Muscle of leg (tissue), 16 donors: ENCODE results near the gene PTCD2. TPM values are rescaled to one million over a fixed set of nuclear protein-coding genes. Genes with fewer than 3 reads are reported as not detected.
A peak's percentile ranks its signal among the peaks of the same experiment; 100 is the strongest.

Experiments used
- DNase-seq: peaks from one replicate; pipeline ENCODE4 v3.0.0; 2013
- H3K27ac ChIP-seq: one replicate; pipeline ENCODE4 v1.5.1; 2013; ENCODE audit warnings: mild to moderate bottlenecking, low read length, control low read depth
- H3K27me3 ChIP-seq: one replicate; pipeline ENCODE4 v1.6.1; 2013; ENCODE audit warnings: low read length; ENCODE audit not compliant: control insufficient read depth, insufficient read depth
- H3K36me3 ChIP-seq: one replicate; pipeline ENCODE4 v1.6.1; 2013; ENCODE audit warnings: low read length; ENCODE audit not compliant: control insufficient read depth, insufficient read depth
- H3K4me1 ChIP-seq: one replicate; pipeline ENCODE4 v1.6.1; 2013; ENCODE audit warnings: low read length; ENCODE audit not compliant: control insufficient read depth, insufficient read depth
- H3K4me3 ChIP-seq: one replicate; pipeline ENCODE4 v1.5.1; 2013; ENCODE audit warnings: low read length, control low read depth
- H3K9me3 ChIP-seq: replicated peaks from 2 replicates; pipeline ENCODE4 v1.6.1; 2013; ENCODE audit warnings: low read depth, low read length; ENCODE audit not compliant: control insufficient read depth
- WGBS: methylation state at CpG from one replicate; pipeline ENCODE4 v1.1.5; 2013; ENCODE audit warnings: missing lambda C conversion rate; ENCODE audit not compliant: insufficient coverage; 5-methylcytosine and 5-hydroxymethylcytosine counted together
- long read RNA-seq, 11 donors: transcript quantifications; one replicate each; lab custom pipeline, GENCODE V29; 2026
- polyA plus RNA-seq, 8 donors: library from polyadenylated mRNA; unstranded; fragments of 120-200 nt; gene quantifications; one replicate each; pipeline versions ENCODE4 v1.2.1 to v1.2.3, GENCODE V29; 2013; ENCODE audit warnings: inconsistent platforms in 1 of 8, low replicate concordance in 1 of 8; ENCODE audit not compliant: insufficient read length in 8 of 8, insufficient read depth in 1 of 8
- total RNA-seq: library from RNA; stranded (reverse); fragments of 120-200 nt; gene quantifications from one replicate; pipeline ENCODE4 v1.2.4, GENCODE V29; 2013

Gene PTCD2
- total RNA-seq (8.8 TPM), polyA plus RNA-seq (1 to 10 TPM; 6.2 to 8.7 (median 7.4) TPM)
- long read RNA-seq, donor 1: 0 reads
- long read RNA-seq, donor 2: 0 reads
- long read RNA-seq, donor 3, full-length matches to known transcripts: 2 of 2 reads
- long read RNA-seq, donor 3, partial matches to known transcripts: 0 of 2 reads
- long read RNA-seq, donor 3, other reads (novel, unspliced or antisense): 0 of 2 reads
- long read RNA-seq, donor 4, full-length matches to known transcripts: 2 of 2 reads
- long read RNA-seq, donor 4, partial matches to known transcripts: 0 of 2 reads
- long read RNA-seq, donor 4, other reads (novel, unspliced or antisense): 0 of 2 reads
- long read RNA-seq, donor 5, full-length matches to known transcripts: 3 of 3 reads
- long read RNA-seq, donor 5, partial matches to known transcripts: 0 of 3 reads
- long read RNA-seq, donor 5, other reads (novel, unspliced or antisense): 0 of 3 reads
- long read RNA-seq, donor 6, full-length matches to known transcripts: 8 of 8 reads
- long read RNA-seq, donor 6, partial matches to known transcripts: 0 of 8 reads
- long read RNA-seq, donor 6, other reads (novel, unspliced or antisense): 0 of 8 reads
- long read RNA-seq, donor 7, full-length matches to known transcripts: 3 of 9 reads
- long read RNA-seq, donor 7, partial matches to known transcripts: 6 of 9 reads
- long read RNA-seq, donor 7, other reads (novel, unspliced or antisense): 0 of 9 reads
- long read RNA-seq, donor 8, partial matches to known transcripts: 0 of 1 reads
- long read RNA-seq, donor 8, other reads (novel, unspliced or antisense): 0 of 1 reads
- long read RNA-seq, donor 9, full-length matches to known transcripts: 3 of 3 reads
- long read RNA-seq, donor 9, partial matches to known transcripts: 0 of 3 reads
- long read RNA-seq, donor 9, other reads (novel, unspliced or antisense): 0 of 3 reads
- long read RNA-seq, donor 10, full-length matches to known transcripts: 4 of 4 reads
- long read RNA-seq, donor 10, partial matches to known transcripts: 0 of 4 reads
- long read RNA-seq, donor 10, other reads (novel, unspliced or antisense): 0 of 4 reads
- long read RNA-seq, donor 11, full-length matches to known transcripts: 5 of 5 reads
- long read RNA-seq, donor 11, partial matches to known transcripts: 0 of 5 reads
- long read RNA-seq, donor 11, other reads (novel, unspliced or antisense): 0 of 5 reads

GRCh38 chr5:72319976-72320752 lies at the start of gene PTCD2, which contains the start of gene MRPS27:
TSS of gene PTCD2 (plus strand) at chr5:72320373. CDS start at chr5:72320383, 10 bp downstream.
TSS of gene MRPS27 (minus strand) at chr5:72320240. CDS start at chr5:72320221, 19 bp downstream.
- WGBS: under 1% methylated on average over 39 of the region's 40 CpGs
- no peaks in the 10 kb centered on the region for H3K9me3 ChIP-seq
- H3K4me3 ChIP-seq: peak within 1 kb of the TSS; percentile 87
- peaks cover 8% of the 10 kb centered on the region for H3K36me3 ChIP-seq
- peak; percentile 99 for DNase-seq
- H3K27ac ChIP-seq: peak within 1 kb of the TSS; percentile 86
- no peaks in the 10 kb centered on the region for H3K4me1 ChIP-seq
- H3K27me3 ChIP-seq: no peaks in the 10 kb centered on the region

GRCh38 chr5:72271702-72272101 lies 48.5 kb upstream of the PTCD2 start:
- no peaks in the 10 kb centered on the region for H3K4me1 ChIP-seq
- H3K27ac ChIP-seq: no peak overlapping the region
- H3K9me3 ChIP-seq: peaks cover 6% of the 10 kb centered on the region
- H3K36me3 ChIP-seq: no peaks in the 10 kb centered on the region
- no peaks in the 10 kb centered on the region for H3K27me3 ChIP-seq
- no peak overlapping the region for H3K4me3 ChIP-seq
- DNase-seq: peak; percentile 36
- 56% methylated on average over 1 of the region's 3 CpGs for WGBS

- DNase-seq: no peak
- no peak overlapping the region for H3K4me3 ChIP-seq
- no peaks in the 10 kb centered on the region for H3K36me3 ChIP-seq
- H3K9me3 ChIP-seq: peaks cover 6% of the 10 kb centered on the region
- no peaks in the 10 kb centered on the region for H3K4me1 ChIP-seq
- WGBS: no CpG with 5 or more reads among the region's 4 CpGs
- no peaks in the 10 kb centered on the region for H3K27me3 ChIP-seq
- H3K27ac ChIP-seq: no peak overlapping the region
Measured at GRCh38 chr5:72272398-72272797, 47.8 kb upstream of the PTCD2 start.

DNA sequence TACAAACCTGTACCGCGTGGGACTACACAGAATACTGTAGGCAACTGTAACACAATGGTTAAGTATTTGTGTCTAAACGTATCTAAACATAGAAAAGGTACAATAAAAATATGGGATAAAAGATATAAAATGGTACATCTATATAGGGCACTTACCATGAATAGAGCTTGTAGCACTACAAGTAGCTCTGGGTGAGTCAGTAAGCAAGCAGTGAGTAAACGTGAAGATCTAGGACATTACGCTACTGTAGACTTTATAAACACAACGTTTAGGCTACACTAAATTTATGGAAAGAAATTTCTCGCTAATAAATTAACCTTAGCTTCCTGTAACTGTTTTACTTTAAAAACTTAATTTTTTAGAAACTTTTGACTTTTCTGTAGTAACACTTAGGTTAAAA lies 46.6 kb upstream of the PTCD2 start:
- Histone ChIP-seq H3K36me3 (no peaks in the 10 kb centered on the region), H3K27me3 (no peaks in the 10 kb centered on the region), H3K9me3 (peaks cover 7% of the 10 kb centered on the region), H3K27ac (no peak overlapping the region), H3K4me3 (no peak overlapping the region), H3K4me1 (no peaks in the 10 kb centered on the region)
- no CpG with 5 or more reads among the region's 7 CpGs for WGBS
- DNase-seq: no peak

DNA sequence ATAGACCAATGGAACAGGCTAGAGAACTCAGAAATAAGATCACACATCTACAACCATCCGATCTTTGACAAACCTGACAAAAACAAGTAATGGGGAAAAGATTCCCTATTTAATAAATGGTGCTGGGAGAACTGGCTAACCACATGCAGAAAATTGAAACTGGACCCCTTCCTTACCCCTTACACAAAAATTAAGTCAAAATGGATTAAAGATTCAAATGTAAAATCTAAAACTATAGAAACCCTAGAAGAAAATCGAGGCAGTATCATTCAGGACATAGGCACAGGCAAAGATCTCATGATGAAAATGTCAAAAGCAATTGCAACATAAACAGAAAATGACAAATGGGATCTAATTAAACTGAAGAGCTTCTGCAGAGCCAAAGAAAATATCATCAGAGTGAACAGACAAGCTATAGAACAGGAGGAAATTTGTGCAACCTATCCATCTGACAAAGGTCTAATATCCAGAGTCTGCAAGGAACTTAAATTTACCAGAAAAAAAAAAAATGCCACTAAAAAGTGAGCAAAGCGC lies 43.9 kb upstream of the PTCD2 start:
- no peaks in the 10 kb centered on the region for H3K27me3 ChIP-seq
- no peaks in the 10 kb centered on the region for H3K4me1 ChIP-seq
- H3K36me3 ChIP-seq: no peaks in the 10 kb centered on the region
- no peak overlapping the region for H3K27ac ChIP-seq
- no peak overlapping the region for H3K4me3 ChIP-seq
- no CpG with 5 or more reads among the region's 3 CpGs for WGBS
- no peak for DNase-seq
- peaks cover 7% of the 10 kb centered on the region for H3K9me3 ChIP-seq

DNA sequence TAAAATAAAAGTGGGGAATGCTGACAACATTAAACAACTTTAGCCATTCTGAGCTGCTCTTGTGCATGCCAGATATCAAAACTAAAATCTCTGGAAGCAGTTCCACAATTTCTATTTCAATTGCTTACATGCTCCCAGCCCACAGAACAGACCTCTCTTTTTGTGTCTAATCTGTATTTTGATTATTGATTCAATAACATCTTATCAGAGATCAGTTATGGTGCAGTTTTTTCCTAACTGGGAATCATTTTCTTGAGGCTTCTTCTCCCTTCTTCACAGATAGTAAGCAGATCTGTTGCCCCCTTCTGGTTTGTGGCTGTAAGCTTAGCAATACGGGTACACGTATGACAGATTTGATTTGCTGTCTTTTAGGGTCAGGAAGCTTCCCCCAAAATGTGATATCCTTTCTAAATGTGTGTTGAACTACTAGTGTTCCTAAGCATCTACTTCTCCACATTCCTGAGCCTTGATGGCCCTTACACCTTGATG lies 39.5 kb upstream of the PTCD2 start:
- Histone ChIP-seq H3K36me3 (peaks cover 2% of the 10 kb centered on the region), H3K27ac (no peak overlapping the region), H3K27me3 (no peaks in the 10 kb centered on the region), H3K4me3 (no peak overlapping the region), H3K9me3 (peaks cover 6% of the 10 kb centered on the region), H3K4me1 (peaks cover 2% of the 10 kb centered on the region)
- WGBS: no CpG with 5 or more reads among the region's 2 CpGs
- DNase-seq: peak; percentile 73

DNA sequence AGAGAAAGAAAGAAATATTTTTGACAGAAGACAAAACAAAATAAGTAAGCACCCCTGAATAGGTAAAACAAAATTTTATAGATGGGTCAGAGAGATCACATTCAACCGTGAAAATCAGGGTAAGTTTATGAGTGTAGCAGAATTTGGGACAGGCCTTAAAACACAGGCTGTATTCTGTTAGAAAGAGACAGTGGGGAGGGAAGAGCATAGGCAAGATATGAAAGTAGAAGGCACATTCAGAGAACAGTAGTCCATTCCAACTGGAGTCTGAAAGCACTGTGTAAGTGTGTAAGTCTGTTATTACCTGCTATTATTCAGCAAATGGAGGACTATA lies 38.8 kb upstream of the PTCD2 start:
- no peak for DNase-seq
- Histone ChIP-seq H3K9me3 (peaks cover 4% of the 10 kb centered on the region), H3K27ac (peak overlapping the region; percentile 52), H3K27me3 (no peaks in the 10 kb centered on the region), H3K36me3 (peaks cover 2% of the 10 kb centered on the region), H3K4me3 (no peak overlapping the region), H3K4me1 (peaks cover 2% of the 10 kb centered on the region)
- WGBS: 67% methylated on average over 1 of the region's 1 CpG

- peak overlapping the region; percentile 52 for H3K27ac ChIP-seq
- no peaks in the 10 kb centered on the region for H3K27me3 ChIP-seq
- no CpG with 5 or more reads among the region's 3 CpGs for WGBS
Measured at GRCh38 chr5:72281764-72282499, 38.2 kb upstream of the PTCD2 start.

More at GRCh38 chr5:72281764-72282499, 38.2 kb upstream of the PTCD2 start:
- DNase-seq: peak; percentile 95
- H3K4me1 ChIP-seq: peaks cover 2% of the 10 kb centered on the region
- no peak overlapping the region for H3K4me3 ChIP-seq
- peaks cover 2% of the 10 kb centered on the region for H3K36me3 ChIP-seq
- H3K9me3 ChIP-seq: peaks cover 2% of the 10 kb centered on the region
